GM18868 (cell line): ENCODE data around the gene CHN2.

Experiments used
- ATAC-seq: cut with Tn5 transposase; IDR thresholded peaks from one replicate; pipeline ENCODE4 v1.9.1; 2021; ENCODE audit warnings: mild to moderate bottlenecking, moderate library complexity; ENCODE audit not compliant: unreplicated experiment

Gene CHN2

DNA sequence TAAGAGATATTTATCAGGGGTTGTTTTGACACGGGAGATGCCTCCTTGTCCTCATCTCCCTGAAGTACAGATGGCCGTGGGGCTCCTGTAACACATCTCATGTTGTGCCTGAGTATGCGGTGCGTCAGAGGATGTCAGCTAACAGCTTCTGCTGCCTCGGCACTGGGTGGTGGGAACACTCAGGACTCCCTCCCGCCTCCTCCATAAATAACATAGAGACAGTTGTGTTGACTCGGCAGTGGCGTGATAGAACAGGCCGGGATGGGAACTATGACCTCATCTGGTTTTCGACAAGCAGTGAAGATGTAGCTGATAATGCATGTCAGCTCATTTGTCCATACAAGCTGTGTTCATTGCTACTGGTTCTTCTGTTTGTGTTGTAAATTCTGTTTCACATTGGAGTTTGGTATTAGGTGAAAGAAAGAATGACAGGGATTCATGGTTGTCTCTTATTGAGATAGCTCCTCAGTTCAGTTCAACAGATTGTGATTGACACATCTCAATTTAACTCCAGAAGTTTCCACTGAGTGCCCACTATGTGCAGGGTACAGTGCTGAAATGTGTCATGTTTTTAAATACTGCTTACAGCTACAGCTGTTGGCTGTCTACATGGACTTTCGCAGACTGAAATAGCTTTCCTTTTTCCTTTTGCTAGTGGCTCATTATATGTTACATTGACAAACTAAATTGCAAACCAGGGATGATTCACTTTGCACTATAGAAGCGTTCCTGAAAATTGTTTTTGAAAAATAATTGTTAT, 87.4 kb downstream of the CHN2 start:
- no peak for ATAC-seq

DNA sequence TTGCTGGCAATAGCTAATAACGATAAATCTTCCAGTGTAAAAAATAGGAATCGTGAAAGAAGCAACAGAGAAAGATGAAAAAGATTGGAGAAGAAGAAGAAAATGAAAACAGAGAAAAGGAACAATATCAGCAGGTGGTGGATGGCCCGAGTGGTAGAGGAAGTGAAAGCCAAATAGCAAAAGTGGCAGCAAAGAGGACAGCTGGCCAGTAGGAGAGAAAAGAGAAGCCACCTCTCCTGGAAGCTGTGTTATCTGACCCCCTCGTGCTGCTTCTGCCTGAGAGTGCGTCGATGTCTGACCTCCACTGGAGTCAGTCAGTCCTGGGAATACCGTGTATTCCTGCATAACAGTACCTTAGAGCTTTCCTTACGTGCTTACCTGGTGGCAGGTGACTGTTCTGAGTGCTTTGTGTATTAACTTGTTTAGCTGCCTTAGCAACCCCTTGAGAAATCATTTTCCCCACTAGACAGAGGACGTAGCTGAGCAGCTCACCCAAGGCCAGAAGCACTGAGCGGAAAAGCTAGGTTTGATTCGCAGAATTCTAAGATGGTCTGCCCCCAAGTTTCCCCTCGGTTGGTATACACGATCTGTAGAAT, 88.3 kb downstream of the CHN2 start:
- ATAC-seq: no peak

DNA sequence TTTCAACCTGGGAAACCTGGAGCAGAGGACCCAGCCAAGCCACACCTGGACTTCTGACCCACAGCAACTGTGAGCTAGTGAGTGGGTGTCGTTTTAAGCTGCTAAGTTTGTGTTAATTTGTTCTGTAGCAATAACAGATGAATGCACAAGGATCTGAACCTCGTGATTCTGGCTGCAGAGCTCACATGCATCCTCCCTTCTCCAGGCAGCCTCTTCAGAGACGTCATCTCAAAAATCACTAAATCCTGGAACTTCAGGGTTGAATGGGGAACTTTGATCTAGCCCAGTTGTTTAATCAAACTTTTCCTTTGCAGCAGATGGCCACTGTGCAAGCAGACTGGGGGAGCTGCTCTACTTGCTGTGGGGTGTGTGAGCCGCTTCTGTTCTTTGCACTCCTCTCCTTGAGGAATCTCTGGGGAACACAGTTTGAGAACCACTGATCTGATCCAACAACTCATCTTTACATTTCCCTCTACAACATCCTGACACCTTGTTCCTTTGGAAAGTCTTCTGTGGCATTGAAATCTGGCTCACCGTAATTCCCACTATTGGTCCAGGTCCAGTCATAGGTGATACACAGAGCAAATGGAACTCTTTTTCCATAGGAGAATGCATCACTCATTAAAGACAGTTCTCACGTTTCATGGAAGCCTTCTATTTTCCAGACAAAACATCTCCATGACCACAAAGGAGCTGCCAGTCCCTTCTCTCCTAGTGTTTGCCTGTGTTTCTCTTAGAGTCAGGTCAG, 90.3 kb downstream of the CHN2 start:
- ATAC-seq: no peak

DNA sequence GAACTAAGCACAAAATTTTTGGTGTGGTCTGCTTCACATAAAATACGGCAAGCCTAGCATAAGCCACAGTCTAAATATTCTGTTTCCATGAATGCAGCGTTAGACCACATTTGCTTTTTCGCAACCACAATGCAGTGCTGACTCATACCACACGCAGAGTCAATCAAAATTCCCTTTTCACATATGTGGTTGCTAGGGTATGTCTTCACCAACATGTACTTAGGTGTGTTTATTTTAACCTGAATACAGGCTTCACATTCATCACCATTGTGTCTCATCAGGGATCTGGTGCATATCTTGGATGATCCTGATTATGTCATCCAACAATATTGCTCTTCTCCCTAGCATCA, 90.8 kb downstream of the CHN2 start:
- ATAC-seq: peak; percentile 87

DNA sequence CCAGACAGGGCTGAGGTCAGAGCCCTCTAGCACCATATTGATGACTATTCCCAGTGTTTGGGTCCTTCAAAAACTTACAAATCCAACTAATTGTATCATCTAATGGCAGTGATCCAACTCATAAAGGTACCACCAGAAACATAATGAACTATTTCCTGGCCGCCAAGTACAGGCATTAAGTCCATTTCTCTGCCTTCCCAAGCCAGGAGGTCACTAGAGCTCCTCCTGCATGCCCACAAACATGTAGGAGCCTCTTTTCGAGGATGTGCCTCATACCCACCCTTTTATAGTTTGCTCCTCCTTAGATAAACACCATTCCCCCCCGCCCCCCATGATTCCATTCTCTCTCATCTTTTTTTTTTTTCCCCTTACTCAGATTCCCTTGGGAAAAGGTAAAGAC, 91.3 kb downstream of the CHN2 start:
- ATAC-seq: no peak

DNA sequence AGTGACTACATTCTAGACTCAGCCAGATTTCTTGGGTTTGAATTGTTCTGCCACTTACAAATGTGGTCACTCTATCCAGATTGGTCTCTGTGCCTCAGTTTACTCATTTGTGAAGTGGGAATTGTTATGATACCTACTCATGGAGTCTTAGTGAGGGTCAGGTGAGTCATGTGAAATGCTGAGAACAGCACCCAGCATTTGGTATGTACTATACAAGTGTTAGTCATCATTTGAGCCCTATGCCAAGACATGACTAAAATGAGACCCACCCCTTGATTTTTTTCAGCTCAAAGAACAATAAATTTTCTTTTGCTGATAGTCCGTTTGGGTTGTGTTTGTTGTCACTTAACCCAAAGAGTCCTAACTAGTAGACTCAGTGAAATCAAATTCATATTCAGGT, 92.8 kb downstream of the CHN2 start:
- ATAC-seq: no peak

DNA sequence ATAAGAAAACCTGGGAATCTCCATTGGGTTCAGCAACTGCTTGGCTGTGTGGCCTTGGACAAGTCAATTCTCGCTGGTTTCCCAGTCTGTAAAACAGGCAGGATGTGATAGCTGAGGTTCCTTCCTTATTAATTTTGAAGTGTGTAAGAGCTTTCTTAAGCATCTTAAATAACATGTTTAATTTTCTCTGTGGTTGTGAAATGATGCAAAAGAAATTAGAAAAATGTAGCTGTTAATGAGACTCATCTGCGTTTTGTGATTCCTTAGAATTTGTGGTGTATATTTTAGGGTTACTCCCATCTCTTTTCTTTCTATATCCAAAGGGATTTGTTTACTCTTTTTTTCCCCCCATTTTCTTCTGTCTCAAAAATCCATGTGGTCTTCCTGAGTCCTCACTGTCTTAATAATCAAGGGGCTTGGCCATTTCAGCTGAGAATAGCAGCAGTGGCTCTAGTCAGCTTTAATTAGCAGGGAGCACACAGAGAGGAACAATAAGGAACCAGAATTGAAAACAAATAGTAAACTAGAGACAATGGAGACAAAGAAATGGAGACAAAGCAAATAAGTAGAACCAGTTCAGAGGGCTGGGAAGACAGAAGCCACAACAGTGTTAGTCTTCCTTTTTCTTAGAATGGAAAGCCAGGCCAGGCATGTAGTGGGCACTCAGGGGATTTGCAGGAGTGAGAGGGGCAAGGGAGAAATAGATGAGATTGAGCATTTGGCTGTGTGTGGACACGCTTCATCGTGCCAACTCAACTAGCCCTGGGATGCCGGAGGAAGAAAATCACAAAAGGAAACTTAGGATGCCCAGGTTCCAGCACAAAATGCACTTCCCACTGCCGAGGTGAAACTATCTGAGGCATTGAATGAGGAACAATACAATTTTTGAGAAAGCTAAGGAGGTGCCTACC, 93.9 kb downstream of the CHN2 start:
- ATAC-seq: no peak

DNA sequence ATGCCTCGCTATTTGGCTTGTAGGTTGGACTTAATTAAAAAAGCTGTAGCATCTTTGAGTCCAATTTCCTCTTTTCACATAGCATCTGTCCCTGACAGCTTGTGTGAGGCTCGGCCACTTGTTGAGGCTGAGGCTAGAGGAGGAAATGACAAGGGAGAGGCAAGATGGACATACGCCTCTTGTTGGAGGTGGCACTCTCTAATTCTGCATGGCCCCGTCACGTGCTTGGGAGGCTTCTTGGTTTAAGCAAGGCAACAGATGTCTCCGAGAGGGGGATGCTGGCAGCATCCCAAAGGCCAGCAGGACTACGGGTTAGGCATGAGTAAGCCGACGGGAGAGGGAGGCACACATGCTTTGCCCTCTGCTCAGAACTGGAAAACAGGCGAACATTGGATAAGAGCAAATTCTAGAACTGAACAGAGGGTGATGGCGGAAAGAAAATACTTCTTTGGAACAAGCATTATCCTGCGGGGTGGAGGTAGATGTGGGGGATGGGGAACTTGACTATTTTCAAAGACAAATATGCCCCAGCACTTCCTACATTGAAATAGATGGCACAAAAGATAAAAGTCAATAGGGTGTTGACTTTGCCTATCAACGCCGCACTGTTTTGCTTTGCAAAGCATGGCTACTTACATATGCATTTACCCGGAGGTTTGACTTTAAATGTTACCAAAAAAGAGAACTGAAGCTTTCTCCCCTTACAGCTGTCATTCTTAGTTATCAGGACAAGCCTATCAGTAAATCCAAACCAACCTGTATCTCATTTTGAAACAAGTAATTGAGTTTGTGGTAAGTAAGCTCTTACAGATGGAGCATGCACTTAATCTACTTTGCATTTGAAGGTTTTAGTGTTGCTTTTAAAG, 94.8 kb downstream of the CHN2 start:
- peak; percentile 48 for ATAC-seq

DNA sequence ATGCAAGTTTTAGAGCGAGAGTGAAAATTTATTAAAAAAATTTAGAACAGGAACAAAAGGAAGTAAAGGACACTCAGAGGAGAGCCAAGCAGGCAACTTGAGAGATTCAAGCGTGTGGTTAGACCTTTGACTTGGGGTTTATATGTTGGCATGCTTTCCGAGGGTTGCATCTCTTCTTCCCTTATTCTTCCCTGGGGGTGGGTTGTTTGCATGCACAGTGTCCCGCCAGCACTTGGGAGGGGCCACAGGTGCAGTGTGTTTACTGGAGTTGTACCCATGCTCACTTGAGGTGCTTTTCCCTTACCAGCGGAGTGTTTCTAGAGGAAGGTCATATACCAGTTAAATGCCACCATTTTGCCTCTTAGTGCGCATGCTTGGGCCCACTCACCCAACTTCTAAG, 96.3 kb downstream of the CHN2 start:
- no peak for ATAC-seq

DNA sequence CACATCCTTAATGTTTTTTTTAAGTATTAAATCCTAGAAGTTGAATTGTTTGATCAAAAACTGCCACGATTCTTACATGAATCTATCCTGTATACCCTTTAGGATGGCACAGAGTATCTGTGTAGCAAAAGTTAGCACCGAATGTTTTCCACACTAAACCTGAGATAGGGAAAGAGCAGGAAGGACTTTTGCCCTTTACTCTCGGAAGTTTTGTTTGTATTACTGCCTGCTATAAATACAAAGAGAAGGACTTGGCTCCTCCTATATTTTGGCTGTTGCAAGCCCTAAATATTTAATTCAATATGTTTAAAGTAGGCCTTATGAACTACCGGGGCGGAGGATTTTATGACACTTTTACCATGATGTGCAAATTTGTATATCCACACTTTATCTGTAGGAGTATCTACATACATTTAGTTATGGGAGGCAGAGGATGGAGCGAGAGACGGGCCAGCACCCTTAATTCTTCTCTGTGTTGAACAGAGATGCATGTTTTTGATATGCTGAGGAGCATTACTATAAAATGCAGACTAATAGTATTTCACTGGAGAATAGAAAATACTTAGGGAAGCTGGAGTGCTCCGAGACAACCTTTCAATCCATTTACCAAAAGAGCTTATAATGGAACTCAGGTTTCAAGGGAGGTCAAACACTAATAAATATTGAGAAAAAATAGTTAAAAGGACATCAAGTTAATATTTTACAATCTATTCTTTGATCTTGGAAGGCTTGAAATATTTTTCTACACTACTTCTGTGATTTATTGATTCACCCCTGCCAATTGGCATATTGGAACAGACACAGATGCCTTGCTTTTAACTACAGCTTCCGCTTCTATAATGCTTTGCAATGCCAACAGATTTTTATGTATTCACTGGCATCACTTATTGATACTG, 97.4 kb downstream of the CHN2 start:
- no peak for ATAC-seq

DNA sequence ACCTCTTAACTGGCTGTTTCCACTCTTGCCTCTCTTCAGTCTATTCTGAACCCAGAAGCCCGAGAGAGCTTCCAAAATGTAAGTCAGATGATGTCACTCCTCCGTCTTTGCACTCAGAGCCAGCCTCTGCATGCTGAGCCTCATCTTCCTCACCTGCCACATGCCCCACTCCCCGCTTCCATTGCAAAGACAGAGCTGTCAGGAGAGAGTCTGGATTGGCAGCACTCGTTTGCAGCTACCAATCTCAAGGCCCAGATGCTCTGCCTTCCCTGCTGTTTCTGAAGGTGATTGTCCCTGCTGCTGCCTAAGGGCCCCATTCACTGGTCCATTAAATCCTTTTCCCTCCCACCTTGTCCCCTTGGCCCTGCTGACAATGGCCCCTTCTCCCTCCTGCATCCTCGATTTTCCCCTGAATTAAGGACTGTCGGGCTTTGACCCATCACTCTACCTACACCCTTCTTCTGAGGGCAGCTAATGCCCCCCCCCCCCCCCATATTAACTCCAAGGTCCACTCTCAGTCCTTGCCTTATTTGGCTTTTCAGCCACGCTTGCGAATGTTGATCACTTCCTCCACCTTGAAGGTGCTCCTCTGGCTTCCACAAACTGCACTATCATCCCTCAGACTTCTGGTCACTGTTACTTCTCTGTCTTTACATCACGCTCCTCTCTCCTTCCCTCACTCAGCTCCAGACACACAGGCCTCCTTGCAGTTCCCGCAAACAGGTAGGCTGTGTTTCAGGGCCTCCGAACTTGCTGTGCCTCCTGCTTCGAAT, 98.5 kb downstream of the CHN2 start:
- ATAC-seq: no peak

DNA sequence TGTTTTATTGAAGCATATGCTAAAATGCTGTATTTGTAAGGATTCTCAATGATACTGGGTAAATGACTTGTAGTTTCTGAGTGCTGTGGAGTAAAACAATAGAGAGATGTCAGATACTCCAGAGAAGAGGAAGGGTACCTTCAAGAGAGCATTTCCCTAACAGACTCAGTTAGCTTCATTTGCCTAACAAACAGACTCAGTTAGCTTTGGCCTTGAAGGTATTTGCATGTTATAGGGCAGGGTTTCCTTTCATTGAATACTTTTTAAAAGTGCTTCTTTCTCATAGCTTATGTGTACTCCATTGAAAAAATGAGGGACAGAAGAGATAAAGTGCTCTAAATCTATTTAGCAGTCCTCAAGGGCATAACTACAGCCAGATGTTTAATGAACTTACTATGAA, 101.8 kb downstream of the CHN2 start:
- ATAC-seq: no peak

DNA sequence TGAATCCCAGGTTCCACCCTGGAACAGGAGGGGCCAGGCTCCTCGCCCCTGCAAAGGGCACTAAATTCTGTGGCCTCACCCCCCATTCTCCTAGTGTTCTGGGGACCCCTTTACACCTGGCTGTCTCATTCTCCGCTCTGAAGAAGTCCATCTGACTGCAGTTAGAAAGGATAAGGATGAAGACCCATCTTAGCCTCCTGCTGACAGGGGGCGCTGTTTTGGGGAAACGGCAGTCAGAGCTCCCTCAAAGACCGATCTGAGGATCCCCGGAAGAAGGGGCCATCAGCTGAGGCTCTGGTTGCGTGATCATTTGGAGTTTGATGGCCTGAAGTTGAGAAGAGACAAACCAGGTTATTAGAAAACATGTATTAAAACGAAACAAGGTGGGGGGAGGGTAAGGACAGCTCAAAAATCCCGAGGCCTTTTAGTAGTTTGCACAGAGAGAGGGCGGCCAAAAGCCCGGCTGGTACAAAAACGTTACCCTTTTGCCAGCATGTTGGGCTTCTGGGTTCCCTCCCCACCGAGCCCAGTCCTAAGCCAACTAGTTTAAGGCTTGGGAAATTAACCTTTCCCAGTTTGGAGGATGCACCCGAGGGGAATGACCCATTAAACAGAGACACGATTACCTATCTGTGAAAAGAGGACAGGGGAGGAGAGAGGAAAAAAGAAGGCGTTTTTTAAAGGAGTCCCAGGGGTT, 102.8 kb downstream of the CHN2 start:
- ATAC-seq: no peak

DNA sequence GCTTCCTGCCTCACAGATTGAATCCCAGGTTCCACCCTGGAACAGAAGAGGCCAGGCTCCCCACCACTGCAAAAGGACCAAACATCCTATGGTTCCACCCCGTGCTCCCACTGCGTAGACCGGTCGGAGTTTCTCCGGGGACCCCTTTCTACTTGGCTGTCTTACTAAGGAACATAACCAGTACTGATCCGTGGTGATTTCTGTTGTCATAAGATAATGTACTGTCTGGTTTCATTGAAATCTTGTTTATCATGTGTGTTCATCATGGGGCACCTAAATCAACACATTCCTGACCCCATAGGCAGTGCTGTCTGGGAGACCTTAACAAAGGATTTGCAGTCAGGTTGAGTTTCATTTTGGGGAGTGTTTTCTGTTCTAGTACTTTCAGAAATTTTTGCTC, 104.5 kb downstream of the CHN2 start:
- no peak for ATAC-seq

DNA sequence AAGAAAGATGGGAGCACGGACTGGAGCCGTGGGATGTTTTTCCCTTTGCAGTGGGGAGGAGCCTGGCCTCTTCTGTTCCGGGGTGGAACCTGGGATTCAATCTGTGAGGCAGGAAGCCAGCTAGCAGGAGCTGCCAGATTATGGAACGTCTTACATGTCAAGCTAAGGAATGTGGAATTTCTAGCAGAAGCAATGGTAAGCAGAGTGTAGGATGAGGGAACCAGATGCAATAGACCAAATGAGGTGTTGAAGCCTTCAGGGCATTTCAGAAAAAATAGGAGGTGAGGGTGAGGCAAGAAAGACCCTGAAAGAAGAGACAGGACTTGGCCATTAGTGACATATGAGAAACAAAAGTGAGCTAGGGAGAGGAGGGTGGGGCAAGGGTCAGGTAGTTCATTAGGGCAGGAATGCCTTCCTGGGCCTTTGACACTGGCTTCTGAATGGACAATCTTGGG, 105.5 kb downstream of the CHN2 start:
- no peak for ATAC-seq

DNA sequence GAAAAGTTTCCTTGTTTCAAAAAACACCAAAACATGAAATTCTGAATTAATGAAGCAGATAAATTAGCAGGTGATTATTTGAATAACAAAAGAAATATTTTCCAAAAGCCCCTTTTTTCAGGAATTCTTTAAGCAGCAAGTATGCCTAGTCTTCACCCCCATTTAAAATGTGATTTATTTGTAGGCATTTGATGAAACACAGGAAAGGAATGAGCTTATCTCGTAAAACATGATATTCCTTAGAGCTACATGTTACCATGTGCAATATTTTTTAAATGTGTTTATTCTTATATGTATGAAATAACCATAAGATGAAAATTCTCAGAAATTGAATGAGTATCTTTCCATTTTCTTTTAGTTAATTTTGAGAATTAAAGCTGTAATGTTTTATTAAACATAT, 106.1 kb downstream of the CHN2 start:
- no peak for ATAC-seq

DNA sequence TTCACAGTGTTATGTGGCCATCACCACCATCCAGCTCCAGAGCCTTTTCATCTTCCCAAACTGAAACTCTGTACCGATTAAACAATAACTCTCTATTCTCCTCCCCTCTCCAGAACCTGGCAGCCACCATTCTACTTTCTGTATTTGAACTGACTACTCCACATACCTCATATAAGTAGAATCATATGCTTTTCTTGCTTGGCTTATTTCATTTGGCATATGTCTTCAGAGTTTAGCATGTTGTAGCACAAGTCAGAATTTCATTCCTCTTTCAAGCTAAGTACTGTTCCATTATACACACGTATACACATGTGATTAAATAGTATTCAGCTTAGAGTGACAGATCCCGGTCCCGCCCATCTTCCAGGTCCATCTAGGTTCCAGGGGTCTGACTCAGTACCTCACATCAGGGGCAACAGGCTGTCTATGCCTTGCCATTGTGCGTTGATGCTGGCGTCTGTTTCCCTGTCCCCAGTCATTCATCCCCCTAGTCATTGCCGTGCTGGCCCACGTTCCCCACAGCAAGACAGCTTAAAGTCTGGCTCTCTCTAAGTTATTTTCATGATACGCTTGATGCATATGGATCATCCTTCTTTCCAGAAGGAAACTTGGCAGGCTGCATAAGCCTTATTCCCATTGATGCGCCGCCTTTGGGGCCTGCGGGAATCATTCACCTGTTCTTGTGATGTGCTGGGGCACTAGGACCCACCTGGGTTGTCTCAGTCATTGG, 108.3 kb downstream of the CHN2 start:
- no peak for ATAC-seq
